Central memory CD8-positive, alpha-beta T cell (primary cell): Measurements from ENCODE around the gene CCT7.

Experiments used
- ATAC-seq: fragments of 150-1000 bp; cut with Tn5 transposase; replicated peaks from 2 replicates; pipeline ENCODE4 v1.10.0; 2022; ENCODE audit warnings: mild to moderate bottlenecking, moderate FRiP score, moderate number of reproducible peaks; ENCODE audit not compliant: poor library complexity, severe bottlenecking; ENCODE audit errors: extremely low read depth
- DNase-seq, 2 donors: peaks; one replicate each; pipeline ENCODE4 v3.0.0; 2021; ENCODE audit warnings: low spot score in 2 of 2
- H3K27ac Mint-ChIP-seq: one replicate; pipeline ENCODE4 v1.8.0; 2022; ENCODE audit warnings: low read depth, mild to moderate bottlenecking, moderate library complexity, mixed read lengths
- H3K27me3 Mint-ChIP-seq: one replicate; pipeline ENCODE4 v1.8.0; 2022; ENCODE audit warnings: mixed read lengths
- H3K36me3 Mint-ChIP-seq: one replicate; pipeline ENCODE4 v1.8.0; 2022; ENCODE audit warnings: mild to moderate bottlenecking, moderate library complexity, mixed read lengths; ENCODE audit not compliant: insufficient read depth
- H3K4me1 Mint-ChIP-seq: one replicate; pipeline ENCODE4 v1.8.0; 2022; ENCODE audit warnings: mixed read lengths
- H3K4me3 Mint-ChIP-seq: one replicate; pipeline ENCODE4 v1.8.0; 2022; ENCODE audit warnings: mild to moderate bottlenecking, moderate library complexity, mixed read lengths
- H3K9me3 Mint-ChIP-seq: one replicate; pipeline ENCODE4 v1.8.0; 2022; ENCODE audit warnings: mixed read lengths

Gene CCT7

GRCh38 chr2:73212448-73213176 lies 21.5 kb upstream of the CCT7 start:
- DNase-seq (peak; percentile 56 to 66), ATAC-seq (peak; percentile 64)
- Mint-ChIP-seq H3K4me1 (peaks cover 29% of the 10 kb centered on the region), H3K27ac (no peak overlapping the region), H3K9me3 (no peaks in the 10 kb centered on the region), H3K27me3 (peaks cover 9% of the 10 kb centered on the region), H3K36me3 (peaks cover 2% of the 10 kb centered on the region), H3K4me3 (peak overlapping the region; percentile 14)

GRCh38 chr2:73214120-73215035 lies 19.7 kb upstream of the CCT7 start, which contains the start of gene SMYD5:
Gene SMYD5, plus strand, starts transcription at chr2:73214245. Its CDS starts 22 bp downstream, at chr2:73214267.
- Mint-ChIP-seq H3K4me3 (peak within 1 kb of the TSS; percentile 91), H3K9me3 (no peaks in the 10 kb centered on the region), H3K36me3 (peaks cover 3% of the 10 kb centered on the region), H3K4me1 (peaks cover 29% of the 10 kb centered on the region), H3K27me3 (no peaks in the 10 kb centered on the region), H3K27ac (peak within 1 kb of the TSS; percentile 89)
- ATAC-seq, result peak; percentile 96
- peak; percentile 85 to 95 for DNase-seq

- H3K9me3 Mint-ChIP-seq, result no peaks in the 10 kb centered on the region
These were observed 18.9 kb upstream of the CCT7 start for GRCh38 chr2:73215254-73215653.

GRCh38 chr2:73217160-73217559 lies 16.9 kb upstream of the CCT7 start:
- H3K27me3 Mint-ChIP-seq, result no peaks in the 10 kb centered on the region
- no peak for DNase-seq
- H3K27ac Mint-ChIP-seq, result no peak overlapping the region
- peaks cover 6% of the 10 kb centered on the region for H3K36me3 Mint-ChIP-seq
- H3K4me1 Mint-ChIP-seq, result peaks cover 29% of the 10 kb centered on the region
- no peak for ATAC-seq
- H3K9me3 Mint-ChIP-seq, result no peaks in the 10 kb centered on the region
- H3K4me3 Mint-ChIP-seq, result no peak overlapping the region

More at GRCh38 chr2:73215254-73215653, 18.9 kb upstream of the CCT7 start:
- Mint-ChIP-seq H3K27ac (peak overlapping the region; percentile 32), H3K4me1 (peaks cover 29% of the 10 kb centered on the region), H3K27me3 (no peaks in the 10 kb centered on the region), H3K4me3 (peak overlapping the region; percentile 91), H3K36me3 (peaks cover 3% of the 10 kb centered on the region)
- no peak for ATAC-seq
- DNase-seq, result no peak

GRCh38 chr2:73217826-73218225 lies 16.3 kb upstream of the CCT7 start:
- no peak overlapping the region for H3K4me3 Mint-ChIP-seq
- H3K9me3 Mint-ChIP-seq, result no peaks in the 10 kb centered on the region
- DNase-seq (no peak), ATAC-seq (no peak)
- no peaks in the 10 kb centered on the region for H3K27me3 Mint-ChIP-seq
- no peak overlapping the region for H3K27ac Mint-ChIP-seq
- peaks cover 6% of the 10 kb centered on the region for H3K36me3 Mint-ChIP-seq
- peaks cover 29% of the 10 kb centered on the region for H3K4me1 Mint-ChIP-seq

- H3K27me3 Mint-ChIP-seq, result no peaks in the 10 kb centered on the region
- no peaks in the 10 kb centered on the region for H3K9me3 Mint-ChIP-seq
- peaks cover 8% of the 10 kb centered on the region for H3K36me3 Mint-ChIP-seq
- H3K4me1 Mint-ChIP-seq, result peaks cover 25% of the 10 kb centered on the region
- H3K4me3 Mint-ChIP-seq, result no peak overlapping the region
- no peak overlapping the region for H3K27ac Mint-ChIP-seq
- ATAC-seq, result no peak
- no peak for DNase-seq
These were observed 15.8 kb upstream of the CCT7 start for GRCh38 chr2:73218298-73218697.

GRCh38 chr2:73223821-73224220 lies 10.3 kb upstream of the CCT7 start:
- no peak overlapping the region for H3K4me3 Mint-ChIP-seq
- ATAC-seq, result no peak
- no peaks in the 10 kb centered on the region for H3K4me1 Mint-ChIP-seq
- H3K36me3 Mint-ChIP-seq, result peaks cover 7% of the 10 kb centered on the region
- no peak for DNase-seq
- no peaks in the 10 kb centered on the region for H3K9me3 Mint-ChIP-seq
- H3K27ac Mint-ChIP-seq, result no peak overlapping the region
- no peaks in the 10 kb centered on the region for H3K27me3 Mint-ChIP-seq

GRCh38 chr2:73225513-73226360 lies 8.4 kb upstream of the CCT7 start:
- Mint-ChIP-seq H3K4me3 (no peak overlapping the region), H3K36me3 (peaks cover 11% of the 10 kb centered on the region), H3K9me3 (no peaks in the 10 kb centered on the region), H3K27ac (peak overlapping the region; percentile 44), H3K27me3 (no peaks in the 10 kb centered on the region), H3K4me1 (no peaks in the 10 kb centered on the region)
- ATAC-seq (no peak), DNase-seq (no peak)

GRCh38 chr2:73227086-73227485 lies 7.0 kb upstream of the CCT7 start:
- Mint-ChIP-seq H3K4me1 (no peaks in the 10 kb centered on the region), H3K4me3 (no peak overlapping the region), H3K27ac (no peak overlapping the region)

GRCh38 chr2:73228631-73229030 lies 5.5 kb upstream of the CCT7 start:
- Mint-ChIP-seq H3K27ac (no peak overlapping the region), H3K36me3 (peaks cover 11% of the 10 kb centered on the region), H3K4me3 (no peak overlapping the region), H3K9me3 (no peaks in the 10 kb centered on the region), H3K27me3 (no peaks in the 10 kb centered on the region), H3K4me1 (no peaks in the 10 kb centered on the region)
- DNase-seq (no peak), ATAC-seq (no peak)

More at GRCh38 chr2:73227086-73227485, 7.0 kb upstream of the CCT7 start:
- Mint-ChIP-seq H3K27me3 (no peaks in the 10 kb centered on the region), H3K9me3 (no peaks in the 10 kb centered on the region), H3K36me3 (peaks cover 8% of the 10 kb centered on the region)
- ATAC-seq (no peak), DNase-seq (no peak)

- no peak for ATAC-seq
- Mint-ChIP-seq H3K4me1 (peaks cover 34% of the 10 kb centered on the region), H3K27ac (peak overlapping the region; percentile 64), H3K27me3 (no peaks in the 10 kb centered on the region), H3K36me3 (peaks cover 20% of the 10 kb centered on the region), H3K9me3 (no peaks in the 10 kb centered on the region), H3K4me3 (peak overlapping the region; percentile 97)
- DNase-seq, result peak in 1 of 2 donors; percentile 16
These were observed 1.5 kb upstream of the CCT7 start for GRCh38 chr2:73232403-73233153.
